NCI-H524 (cell line): ENCODE data around the gene SLX4IP.

Experiments
- DNase-seq, 2 experiments: peaks; one replicate each; lab custom pipeline; 2025; lab: John Stamatoyannopoulos, UW

Gene SLX4IP

DNA sequence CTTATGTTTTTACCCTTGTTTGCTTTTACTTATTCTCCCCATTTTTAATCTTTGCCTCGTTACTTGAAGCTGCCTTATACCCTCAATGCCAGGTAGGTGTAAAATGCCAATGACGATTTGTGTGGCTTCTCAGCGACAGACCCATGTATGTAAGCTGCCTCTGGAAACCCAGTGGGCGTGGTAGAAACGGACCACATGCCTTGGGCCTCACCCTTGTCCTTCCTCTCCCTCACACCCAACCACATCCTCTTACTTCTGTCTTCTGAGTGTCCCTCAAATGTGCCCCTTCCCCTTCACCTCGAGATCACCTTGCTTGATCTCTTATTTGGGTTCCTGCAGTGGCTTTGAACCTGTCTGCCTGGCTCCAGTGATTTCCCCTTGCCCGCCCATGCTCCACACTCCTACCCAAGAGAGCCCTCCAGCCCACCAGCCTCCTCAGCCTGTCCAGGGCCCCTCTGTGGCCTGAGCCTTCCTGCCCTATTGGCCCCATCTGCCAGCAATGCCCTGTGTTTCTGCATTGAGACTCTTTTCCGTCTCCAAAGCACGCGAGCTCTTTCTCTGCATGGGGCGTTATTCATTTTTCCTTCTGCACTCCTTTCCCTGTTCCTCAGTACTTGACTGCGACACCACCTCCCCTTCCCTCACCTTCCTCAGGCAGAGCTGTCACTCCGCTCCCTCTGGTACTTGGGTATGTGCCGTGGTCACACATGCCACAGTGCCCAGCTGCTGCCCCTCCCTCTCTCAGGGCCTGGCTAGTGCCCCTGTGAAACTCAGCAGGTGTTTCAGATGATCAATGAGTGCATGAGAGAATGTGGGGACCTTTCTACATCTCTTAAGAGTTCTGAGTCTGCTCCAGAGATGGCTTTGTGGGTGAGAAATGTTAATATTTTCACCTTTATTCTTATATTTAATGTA lies 115.4 kb downstream of the SLX4IP start:
- DNase-seq: no peak

DNA sequence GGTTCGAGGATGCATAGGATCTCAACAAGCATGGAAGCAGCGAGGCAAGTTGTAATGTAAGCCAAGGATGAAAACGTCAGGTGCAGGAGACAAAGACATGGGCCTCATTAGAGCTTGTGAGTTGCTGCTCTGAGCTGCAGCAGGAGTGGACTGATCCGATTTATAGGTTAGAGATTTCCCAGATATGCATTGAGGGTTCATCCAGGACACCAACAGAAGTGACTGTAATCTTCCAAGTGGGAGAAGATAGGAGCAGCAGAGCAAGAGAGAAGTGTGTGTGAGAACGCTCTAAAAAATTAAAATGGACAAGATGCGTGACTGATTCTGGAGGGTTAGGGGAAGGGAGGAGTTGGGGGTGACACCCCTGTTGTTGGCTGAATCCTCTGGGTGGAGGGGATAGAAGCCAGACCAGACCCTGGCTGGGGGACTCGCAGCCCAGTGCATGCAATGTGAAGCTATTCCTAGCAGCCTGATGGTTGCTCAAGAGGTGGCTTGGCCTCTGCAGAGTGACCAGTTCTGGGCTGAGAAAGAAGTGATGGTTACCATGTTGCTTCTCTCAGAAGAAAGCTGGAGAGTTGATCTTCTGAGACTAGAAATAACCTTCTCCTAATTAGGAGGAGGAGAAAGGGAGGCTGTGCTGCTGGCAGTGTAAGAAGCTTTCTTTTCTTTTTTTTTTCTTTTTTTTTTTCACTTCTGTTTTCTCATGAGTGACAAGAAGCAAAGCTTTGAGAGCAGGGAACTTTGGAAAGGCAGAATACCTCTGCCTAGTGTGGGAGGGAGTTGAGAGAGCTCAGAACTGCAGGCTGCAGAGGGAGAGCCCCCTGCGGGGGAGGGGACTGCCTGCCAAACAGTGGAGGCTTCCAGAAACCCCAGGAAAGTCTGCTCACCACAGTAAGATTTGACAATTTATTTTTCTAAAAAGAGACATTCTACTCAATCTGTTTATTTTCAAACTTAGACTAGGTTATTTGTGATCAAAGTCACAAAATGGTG lies 116.9 kb downstream of the SLX4IP start:
- no peak for DNase-seq

DNA sequence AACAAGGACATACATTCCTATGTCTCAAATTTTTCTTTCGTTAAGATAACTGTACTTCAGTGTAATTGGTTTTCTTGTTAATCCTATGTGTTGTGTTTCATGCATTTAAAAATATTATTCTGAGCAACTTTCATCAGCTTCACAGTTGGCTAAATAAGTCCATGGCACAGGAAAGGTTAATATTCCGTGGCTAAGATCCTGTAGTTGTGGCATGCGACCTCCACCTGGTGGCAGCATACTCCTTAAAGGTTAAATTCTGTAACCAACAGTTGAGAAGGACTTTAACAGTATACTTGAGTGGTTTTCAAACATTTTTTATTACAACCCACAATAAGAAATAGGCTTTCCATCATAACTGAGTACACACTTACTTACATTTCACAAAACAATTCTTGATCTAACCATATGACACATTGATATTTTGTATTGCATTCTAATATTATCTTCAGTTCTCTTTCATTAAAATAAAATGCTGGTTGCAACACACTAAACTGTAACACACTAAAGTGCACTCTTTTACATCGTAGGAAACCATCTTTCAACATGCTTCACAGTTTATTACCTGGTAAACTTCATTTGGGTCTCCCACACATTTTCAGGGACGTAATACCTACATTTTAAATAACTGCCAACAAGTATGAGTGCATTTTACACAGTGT lies 118.3 kb downstream of the SLX4IP start:
- DNase-seq: peak; percentile 40 to 69

DNA sequence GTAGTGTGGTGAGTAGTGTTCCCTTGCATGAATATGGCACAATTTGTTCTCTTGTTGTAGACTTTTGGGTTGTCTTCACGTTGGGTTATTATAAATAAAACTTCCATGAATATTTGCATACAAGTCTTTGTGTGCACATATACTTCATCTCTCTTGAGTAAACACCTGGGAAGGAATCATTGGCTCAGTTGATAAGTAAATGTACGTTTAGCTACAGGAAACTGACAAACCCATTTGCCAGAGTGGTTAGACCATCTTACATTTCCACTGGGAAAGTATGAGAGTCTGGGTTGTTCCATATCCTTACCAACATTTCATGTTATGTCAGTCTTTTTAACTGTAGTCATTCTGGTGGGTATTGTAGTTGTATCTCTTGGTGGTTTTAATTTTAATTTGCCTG lies 119.2 kb downstream of the SLX4IP start:
- no peak for DNase-seq

DNA sequence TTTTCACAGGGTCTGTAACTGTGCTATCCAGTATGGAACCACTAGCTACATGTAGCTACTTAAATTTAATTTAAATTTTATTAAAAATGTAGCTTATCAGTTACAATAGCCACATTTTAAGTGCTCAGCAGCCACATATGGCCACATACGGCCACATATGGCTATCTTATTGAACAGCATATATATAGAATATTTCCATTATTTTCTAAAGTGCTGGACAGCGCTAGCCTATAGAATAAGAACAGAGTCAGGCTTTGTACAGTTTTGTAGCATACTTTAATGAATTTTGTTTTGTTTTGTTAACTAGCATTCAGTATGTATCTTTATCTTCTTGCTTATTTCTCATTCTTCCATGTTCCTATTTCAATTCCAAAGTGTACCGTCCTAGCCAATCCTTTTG lies 120.3 kb downstream of the SLX4IP start:
- DNase-seq: no peak

DNA sequence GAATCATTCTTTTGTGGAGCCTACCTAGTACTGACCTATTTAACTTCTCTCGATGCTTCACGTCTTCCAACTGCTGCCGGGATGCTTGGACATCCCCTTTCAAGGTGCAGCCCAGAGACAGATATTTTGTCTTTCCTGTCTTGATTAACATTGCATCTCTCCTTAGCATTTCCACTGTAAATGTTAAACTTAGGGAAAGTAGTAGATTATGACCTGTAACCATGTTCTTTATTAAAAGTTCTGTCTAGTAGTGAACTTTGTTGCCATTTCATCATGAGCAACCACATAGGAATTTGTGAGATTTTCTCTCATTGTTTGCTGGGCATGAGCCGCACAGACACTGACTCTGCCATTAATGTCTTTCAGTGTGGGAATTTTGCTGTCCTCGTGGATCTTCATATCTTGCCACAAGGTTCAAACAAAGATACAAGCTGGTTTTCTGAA lies 120.8 kb downstream of the SLX4IP start:
- no peak for DNase-seq

DNA sequence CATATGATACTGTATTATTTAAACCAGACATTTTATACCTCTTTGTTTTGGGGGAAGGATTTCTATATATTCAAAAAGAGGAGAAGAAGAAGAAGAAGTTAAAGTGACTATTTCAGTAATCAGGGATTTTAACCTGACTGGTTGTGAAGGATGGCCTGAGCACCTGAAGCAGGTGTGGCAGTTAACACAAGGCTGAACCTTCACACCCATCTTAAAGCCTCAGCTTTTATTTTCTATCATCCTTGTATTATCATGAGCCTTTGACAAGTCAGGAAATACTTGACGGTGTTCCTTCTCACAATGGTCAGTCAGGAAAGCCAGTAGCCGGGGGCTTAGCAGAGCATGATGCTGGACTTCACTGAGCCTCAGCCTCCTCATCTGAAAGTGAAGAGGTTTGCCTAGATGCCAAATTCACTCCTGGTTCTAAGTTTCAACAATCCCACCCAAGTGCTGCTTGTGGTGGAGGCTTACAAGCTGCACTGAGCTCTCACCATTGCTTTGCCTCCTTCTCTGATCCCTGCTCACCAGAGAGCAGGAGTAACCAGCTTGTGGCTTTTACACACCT lies 121.5 kb downstream of the SLX4IP start:
- no peak for DNase-seq

DNA sequence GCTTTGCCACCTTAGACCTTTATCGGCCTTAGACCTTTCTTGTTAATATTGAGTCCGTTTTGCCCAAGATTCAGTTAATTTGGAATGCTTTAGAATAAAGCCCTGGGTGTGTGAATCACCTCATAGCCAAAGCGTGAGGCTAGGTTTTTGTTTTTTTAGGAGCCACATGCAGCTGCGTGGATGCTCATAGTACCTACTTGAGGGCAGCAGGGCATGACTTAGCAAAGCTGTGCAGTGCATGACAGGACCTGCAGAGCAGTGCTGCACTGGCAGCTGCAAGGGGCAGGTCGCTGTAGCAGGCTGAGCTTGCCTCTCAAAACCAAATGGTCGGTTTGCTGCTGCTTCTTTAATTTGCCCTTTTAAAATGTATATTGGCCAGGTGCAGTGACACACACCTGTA lies 122.6 kb downstream of the SLX4IP start:
- DNase-seq: peak in 1 of 2 experiments; percentile 7

DNA sequence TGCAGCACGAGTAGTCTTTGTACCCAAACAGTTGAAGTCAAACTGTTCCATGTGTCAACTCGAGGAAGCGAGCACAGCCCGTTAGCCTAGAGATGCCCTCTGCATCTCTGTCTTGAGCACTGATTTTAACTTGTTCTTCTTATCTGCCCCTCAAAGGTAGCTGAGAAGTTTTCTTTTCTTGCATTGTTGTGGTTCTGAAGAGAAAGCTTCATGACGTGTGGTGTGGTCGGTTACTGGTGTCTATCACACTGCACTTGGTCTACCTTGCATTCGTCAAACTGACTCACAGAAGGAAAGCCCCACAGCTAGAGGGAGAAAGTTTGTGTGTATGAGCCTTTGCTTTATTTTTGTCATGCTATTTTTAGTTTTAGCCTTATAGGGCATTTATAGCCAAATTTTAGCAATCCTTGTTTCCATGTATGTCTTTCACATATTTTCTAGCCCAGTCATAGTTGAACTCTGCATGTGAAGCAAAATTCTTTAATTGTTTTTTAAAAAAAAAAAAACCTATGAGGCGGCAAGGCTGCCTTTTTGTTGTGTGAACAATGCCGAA lies 123.6 kb downstream of the SLX4IP start:
- no peak for DNase-seq

DNA sequence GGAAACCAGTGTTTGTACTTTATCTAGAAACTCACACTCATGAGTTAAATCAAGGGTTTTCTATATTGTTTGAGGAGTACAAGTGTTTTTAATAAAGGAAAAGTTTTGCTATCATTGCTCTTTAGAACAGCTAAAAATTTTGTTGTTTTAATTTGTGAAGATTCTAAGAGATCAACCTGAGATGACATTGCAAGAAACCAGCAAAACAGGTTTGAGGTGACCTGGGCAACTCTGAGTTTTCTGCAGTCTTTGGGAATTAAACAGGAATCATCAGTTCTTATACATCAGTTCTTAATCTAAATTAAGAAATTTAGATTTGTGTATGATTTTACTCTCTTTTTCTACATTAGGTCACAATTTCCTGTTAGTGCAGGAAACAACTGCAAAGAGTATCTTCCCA lies 124.2 kb downstream of the SLX4IP start:
- DNase-seq: no peak

DNA sequence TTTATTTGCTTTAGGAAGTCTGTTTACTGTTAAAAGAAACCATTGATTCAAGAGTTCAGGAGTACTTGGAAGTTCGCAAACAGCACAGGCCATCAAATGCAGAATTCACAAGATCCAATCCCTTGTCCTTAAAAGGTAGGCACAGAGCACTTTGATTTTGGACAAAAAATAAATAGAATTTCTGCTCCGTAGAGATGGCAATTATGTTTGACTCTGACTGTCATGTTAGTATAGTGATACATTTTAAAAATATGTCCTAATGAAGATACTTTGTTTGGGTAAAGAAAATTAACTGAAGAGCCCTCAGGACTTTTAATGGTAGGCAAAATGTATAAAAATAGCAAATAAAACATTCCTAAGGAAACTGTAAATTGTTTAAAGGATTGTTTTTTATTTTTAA lies 125.6 kb downstream of the SLX4IP start:
- no peak for DNase-seq

DNA sequence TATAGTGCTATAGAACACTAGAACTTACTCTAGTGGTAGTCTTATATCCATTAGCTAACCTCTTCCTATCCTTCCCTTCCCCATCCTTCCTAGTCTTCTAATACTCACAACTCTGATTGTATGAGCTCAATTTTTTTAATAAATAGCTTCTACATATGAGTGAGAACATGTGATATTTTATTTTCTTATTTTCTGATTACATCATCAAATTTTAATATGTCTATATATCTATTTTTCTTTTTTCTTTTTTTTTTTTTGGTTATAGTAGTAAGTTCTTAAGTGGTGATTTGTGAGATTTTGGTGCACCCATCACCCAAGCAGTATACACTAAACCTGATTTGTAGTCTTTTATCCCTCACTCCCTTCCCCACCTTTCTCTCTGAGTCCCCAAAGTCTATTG lies 126.2 kb downstream of the SLX4IP start:
- no peak for DNase-seq

DNA sequence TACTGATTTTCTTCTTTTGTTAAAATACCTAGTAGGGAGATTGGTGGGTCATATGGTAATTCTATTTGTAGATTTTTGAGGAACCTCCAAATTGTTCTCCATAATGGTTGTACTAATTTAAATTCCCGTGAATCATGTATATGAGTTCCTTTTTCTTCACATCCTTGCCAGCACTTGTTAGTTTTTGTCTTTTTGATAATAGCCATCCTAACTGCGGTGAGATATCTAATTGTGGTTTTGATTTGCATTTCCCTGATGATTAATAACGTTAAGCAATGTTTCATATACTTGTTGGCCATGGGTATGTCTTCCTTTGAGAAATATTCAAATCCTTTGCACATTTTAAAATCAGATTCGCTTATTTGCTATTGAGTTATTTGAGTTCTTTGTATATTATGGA lies 127.8 kb downstream of the SLX4IP start:
- no peak for DNase-seq

DNA sequence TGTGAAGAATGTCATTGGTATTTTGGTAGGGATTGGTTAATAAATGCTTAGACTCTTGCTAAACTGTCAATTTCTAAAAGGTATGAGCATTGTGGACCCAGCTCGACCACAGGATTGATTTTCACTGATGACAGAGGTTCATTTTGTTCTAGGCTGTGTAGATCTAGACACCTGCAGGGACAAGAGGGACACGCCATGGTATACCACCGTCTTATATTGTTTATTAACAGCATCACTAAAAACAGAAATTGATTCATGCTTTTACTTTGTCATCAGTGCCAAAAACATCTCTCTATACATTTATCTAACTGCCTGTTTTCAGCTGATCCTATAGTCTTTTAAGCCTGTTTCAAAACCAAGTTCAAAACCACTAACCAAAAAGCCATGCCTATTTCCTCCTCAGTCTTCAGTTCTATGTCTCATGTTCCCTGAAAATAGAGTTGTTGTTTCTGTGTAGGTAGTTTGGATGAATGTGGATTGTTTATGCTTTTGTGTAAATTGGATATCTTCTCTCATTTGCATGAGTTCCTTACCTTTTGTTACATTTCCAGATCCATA lies 128.9 kb downstream of the SLX4IP start:
- no peak for DNase-seq

DNA sequence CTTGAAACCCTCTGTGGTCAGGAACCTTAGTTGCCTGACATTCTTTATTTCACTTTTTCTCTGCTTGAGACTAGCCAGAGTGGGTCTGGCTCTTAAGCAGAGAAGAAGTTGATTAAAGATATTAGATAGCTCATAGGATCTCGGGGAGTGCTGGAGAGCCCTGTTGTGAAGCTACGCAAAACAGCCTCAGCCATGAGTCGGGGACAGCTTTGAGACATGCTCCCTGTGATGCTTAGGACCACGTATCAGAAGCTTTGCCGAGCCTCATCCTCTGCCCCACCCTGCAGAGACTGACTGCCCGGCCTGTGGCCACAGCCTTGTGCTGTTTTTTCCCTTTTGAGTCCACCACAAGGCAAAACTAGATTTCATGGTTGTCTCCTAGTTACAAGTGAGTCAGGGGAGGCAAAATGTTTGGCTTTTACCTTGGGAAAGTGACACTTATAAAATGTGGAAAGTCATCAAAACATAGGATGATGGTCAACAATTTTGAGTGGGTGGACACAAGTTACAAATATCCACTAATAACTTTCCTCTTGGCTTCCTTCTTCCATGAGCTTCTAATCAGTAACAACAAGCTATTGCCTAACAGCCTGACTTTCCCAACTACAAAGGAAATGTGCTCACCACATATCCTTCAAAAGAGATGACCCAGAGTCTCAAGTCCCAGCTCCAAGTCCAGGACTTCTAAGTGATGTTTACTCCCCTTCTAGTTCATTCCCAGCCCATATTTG lies 130.3 kb downstream of the SLX4IP start:
- DNase-seq: no peak

DNA sequence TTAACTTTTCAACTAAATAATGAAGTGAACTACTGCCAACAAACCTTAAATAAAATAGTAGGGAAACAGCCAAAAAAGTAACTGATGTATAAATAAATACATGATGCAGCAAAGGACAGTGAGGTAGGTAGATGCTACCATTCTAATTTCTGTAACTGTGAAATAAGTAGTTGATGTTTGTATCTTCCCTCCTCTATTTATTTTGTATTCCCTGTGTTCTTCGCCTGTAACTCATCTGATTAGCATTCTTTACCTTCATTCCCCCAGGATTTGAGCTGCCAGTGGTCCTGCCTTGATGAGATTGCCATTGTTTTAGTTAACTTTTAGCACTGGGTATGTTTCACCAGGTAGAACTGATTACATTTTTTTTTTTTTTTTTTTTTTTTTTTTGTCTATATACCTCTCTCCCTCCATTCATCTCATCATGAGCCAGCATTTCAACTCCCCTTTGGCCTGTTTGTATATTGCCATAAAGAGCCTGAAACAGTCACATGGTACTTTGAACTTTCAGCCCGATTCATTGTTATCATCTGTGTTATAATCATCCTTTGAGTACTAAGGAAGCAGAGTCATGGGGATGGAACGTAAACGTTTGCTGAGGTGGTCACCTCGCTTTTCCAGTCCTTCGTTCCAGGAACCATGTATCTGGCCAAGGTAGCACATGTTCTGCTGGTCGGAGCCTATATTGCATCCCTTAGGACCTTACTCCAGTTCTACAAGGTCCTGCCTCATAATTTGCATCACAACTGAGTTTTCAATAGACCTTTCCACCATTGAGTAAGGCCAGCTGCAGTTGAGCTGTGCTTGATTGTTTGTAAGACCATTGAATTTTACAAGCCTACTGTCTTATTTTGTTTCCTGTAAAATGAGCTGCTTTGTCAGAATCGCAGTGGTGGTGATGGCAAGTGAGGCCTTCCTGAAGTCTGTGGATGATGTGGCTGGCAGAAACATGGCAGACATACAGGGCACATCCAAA lies 131.1 kb downstream of the SLX4IP start:
- DNase-seq: no peak

DNA sequence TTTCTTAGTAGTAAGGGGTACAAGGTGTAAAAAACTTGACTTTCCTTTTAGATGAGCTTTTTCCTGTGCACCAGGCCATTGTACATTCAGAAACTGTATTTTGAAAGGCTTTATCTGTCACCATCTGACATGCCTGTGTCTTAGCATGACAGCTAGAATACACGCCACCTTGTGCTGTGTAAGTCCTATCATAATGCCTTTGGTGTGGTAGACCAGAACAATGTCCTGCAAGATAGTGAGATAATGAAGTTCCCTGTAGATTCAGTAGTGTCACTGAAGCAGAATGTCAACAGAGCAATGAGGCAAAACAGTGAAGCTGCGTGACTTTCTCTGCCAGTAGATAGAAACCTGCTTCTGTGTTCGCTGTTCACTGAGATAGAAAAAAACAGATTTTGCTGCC lies 132.9 kb downstream of the SLX4IP start:
- DNase-seq: no peak

DNA sequence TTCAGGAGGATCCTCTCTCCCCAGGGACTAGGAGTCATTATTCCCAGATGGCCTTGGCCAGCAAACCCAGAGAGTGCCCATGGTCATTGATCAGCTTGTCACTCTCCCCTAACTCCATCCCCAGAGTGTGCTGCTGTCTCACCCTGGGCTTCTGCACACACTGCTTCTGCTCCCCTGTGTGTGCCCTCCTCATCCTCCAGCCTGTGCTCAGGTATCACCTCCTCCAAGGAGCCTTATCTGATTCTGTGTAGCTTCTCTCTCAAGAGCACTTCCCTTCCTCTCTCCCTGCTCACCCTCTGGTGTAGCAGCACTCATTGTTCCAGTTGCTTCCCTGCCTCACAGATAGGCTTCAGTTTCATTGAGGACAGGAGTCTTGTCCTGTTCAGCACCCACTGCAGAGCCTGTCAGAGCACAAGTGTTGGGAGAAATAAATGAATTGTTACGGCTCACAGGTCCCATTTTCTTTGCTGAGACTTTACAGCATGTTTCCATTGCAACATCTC lies 136.3 kb downstream of the SLX4IP start:
- DNase-seq: no peak

DNA sequence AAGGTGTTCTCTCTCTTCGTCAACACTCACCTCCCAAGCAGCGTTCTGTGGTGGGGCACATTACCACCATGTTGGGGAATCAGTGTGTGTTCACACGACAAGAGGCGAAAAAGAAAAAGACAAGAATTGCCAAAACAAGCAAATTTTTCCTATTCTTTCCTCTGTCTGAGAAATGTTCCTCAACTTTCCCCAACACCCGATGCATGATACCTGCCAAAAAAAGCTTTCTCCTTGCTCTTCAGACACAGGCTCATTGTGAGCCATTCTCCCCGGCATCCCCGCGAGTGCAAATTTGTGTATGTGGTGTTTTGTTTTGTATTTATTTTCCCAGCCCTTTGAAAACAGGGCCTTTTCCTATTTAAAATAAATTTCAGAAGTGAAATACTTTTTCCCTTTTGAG lies 137.7 kb downstream of the SLX4IP start:
- no peak for DNase-seq
